ENCODE data around the gene METTL9.

Gene METTL9

GRCh38 chr16:21599122-21600030, at the start of gene METTL9:
METTL9 (plus strand) TSS chr16:21599577; CDS start chr16:21599734, 157 bp downstream.
- Histone ChIP-seq H3K27ac (ENCODE audit: extremely low read depth, low read depth, low read length) (peak within 1 kb of the TSS; percentile 93), H3K36me3 (ENCODE audit: control insufficient read depth in 2 of 2, insufficient read depth in 1 of 2, low read length in 2 of 2) (no peaks in the 10 kb centered on the region; a peak in 1 of 3 replicates), H3K4me3 (ENCODE audit: low read depth, low read length) (peak within 1 kb of the TSS; percentile 90), H3K4me1 (ENCODE audit: control insufficient read depth, insufficient read depth, low read length) (peaks cover 8% of the 10 kb centered on the region), H3K9me3 (ENCODE audit: control insufficient read depth, insufficient read depth, low read depth, low read length) (no peaks in the 10 kb centered on the region)
- CTCF ChIA-PET: interaction anchor here (0.6 kb wide), 1 partner anchor 11 kb away, joined by 4 read pairs; no protein-coding TSS in a partner anchor
- POLR2A ChIA-PET: no interaction called here
- no peak for TF ChIP-seq ZNF645 (tag by site-specific recombination; IDR thresholded peaks at IDR 0.05)
- peak; percentile 79; the same call in 1 of the 2 replicates for TF ChIP-seq CTCF (tag by site-specific recombination; IDR thresholded peaks at IDR 0.05)
- no peak for TF ChIP-seq ZNF791 (tag by site-specific recombination; IDR thresholded peaks at IDR 0.05)
- peak; percentile 98 for TF ChIP-seq ZBTB26 (tag by site-specific recombination; optimal IDR thresholded peaks at IDR 0.05)
- no peak for TF ChIP-seq ZBTB6 (tag by site-specific recombination; IDR thresholded peaks at IDR 0.05)
- peak; percentile 90; the same call in 1 of the 2 replicates for TF ChIP-seq ZNF785 (tag by site-specific recombination; IDR thresholded peaks at IDR 0.05)
- no peak for TF ChIP-seq ZNF548 (tag by site-specific recombination; IDR thresholded peaks at IDR 0.05)
- TF ChIP-seq GLI4 (tag by site-specific recombination; IDR thresholded peaks at IDR 0.05): peak; percentile 84; the same call in 1 of the 2 replicates
- TF ChIP-seq ZNF792 (tag by site-specific recombination; IDR thresholded peaks at IDR 0.05): no peak
- TF ChIP-seq ZNF48 (tag by site-specific recombination; IDR thresholded peaks at IDR 0.05): no peak
- TF ChIP-seq ZBTB21 (tag by site-specific recombination; IDR thresholded peaks at IDR 0.05): no peak
- TF ChIP-seq ZNF280D (tag by site-specific recombination; IDR thresholded peaks at IDR 0.05): no peak
- TF ChIP-seq ZNF121 (tag by site-specific recombination; IDR thresholded peaks at IDR 0.05): no peak
- TF ChIP-seq ZNF26 (tag by site-specific recombination; IDR thresholded peaks at IDR 0.05): no peak
- TF ChIP-seq ZNF677 (tag by site-specific recombination; IDR thresholded peaks at IDR 0.05): no peak
- TF ChIP-seq ZNF529 (tag by site-specific recombination; IDR thresholded peaks at IDR 0.05; ENCODE audit: insufficient replicate concordance): no peak
- no peak for TF ChIP-seq ZNF510 (tag by site-specific recombination; IDR thresholded peaks at IDR 0.05; ENCODE audit: insufficient replicate concordance)
- no peak for TF ChIP-seq ZNF155 (tag by site-specific recombination; IDR thresholded peaks at IDR 0.05)
- no peak for TF ChIP-seq ZNF157 (tag by site-specific recombination; IDR thresholded peaks at IDR 0.05)
- no peak for TF ChIP-seq ZNF558 (tag by site-specific recombination; IDR thresholded peaks at IDR 0.05)
- no peak for TF ChIP-seq ZNF175 (tag by site-specific recombination; IDR thresholded peaks at IDR 0.05)
- no peak for TF ChIP-seq ZNF423 (tag by site-specific recombination; IDR thresholded peaks at IDR 0.05)
- no peak for TF ChIP-seq ZNF488 (tag by site-specific recombination; IDR thresholded peaks at IDR 0.05)
